ENCODE data around the gene MAPK8IP2.

MAPK8IP2 gene

DNA sequence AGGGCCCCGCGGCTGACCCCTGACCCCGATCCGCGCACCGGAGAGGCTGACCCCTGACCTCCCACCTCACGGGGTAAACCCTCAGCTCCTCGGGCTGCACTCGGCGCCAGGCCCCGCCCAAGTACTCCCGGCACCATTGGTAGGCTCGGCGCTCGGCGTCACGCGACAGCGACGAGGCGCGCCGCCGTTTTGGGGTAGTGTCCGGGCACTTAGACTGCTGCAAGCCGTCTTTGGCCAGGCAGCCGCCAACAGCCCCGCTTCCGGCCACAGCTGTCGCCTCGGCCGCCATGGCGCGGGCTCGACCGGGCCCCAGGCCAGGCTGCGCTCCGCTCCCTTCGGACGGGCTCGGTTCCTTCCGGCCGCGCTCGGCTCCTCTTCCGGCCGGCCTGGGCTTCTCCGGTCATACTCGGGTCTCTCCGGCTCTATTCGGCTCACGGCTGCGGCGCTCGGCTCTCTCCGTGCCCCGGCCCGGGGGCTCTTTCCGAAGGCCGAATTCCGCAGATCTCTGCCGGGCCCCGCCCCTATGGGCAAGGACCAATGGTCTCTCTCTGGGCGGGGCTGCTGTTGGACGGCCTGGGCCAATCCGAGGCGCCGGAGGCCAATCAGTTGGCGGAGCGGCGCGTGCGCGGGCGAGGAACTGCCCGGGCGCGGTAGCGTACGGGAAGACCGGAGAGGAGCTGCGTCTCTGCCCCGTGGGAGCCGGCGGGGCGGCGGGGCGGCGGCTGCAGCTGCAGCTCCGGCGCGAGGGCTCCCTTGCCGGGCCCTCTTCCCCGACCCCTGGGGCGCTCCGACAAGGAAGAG is 17.9 kb upstream of the MAPK8IP2 start, which contains the start of gene CHKB:
Gene CHKB, minus strand, starts transcription at position 357 of the 801 bp plus-strand sequence. Its CDS starts 68 bp downstream, at position 289.
- ATAC-seq (ENCODE audit: insufficient read depth, low read depth) (peak; percentile 92), DNase-seq (peak; percentile 99)
- Histone ChIP-seq H3K27ac (ENCODE audit: low read length) (peak within 1 kb of the TSS; percentile 100), H3K27me3 (ENCODE audit: insufficient read depth, low read length, poor library complexity) (no peaks in the 10 kb centered on the region), H3K9me3 (ENCODE audit: insufficient read depth, low read length, severe bottlenecking) (no peaks in the 10 kb centered on the region), H2AFZ (ENCODE audit: low read depth, low read length) (peak within 1 kb of the TSS; percentile 99), H4K20me1 (ENCODE audit: insufficient read depth, low read length) (peaks cover 13% of the 10 kb centered on the region; the same call in 1 of the 2 replicates), H3K36me3 (ENCODE audit: insufficient read depth, low read length) (peaks cover 36% of the 10 kb centered on the region), H3K4me1 (ENCODE audit: insufficient read depth, low read length) (peaks cover 30% of the 10 kb centered on the region), H3K4me3 (ENCODE audit: low read depth in 1 of 2, low read length in 2 of 2) (peak within 1 kb of the TSS; percentile 83 to 91), H3K9ac (ENCODE audit: low read depth, low read length) (peak within 1 kb of the TSS; percentile 100), H3K4me2 (ENCODE audit: insufficient read depth, low read length) (peak within 1 kb of the TSS; percentile 89), H3K79me2 (ENCODE audit: insufficient read depth, low read length) (peaks cover 24% of the 10 kb centered on the region)
- TF ChIP-seq EZH2 (IDR thresholded peaks at IDR 0.05; ENCODE audit: borderline replicate concordance, low read depth, low read length, severe bottlenecking), result no peak
- TF ChIP-seq, protein P1, sequence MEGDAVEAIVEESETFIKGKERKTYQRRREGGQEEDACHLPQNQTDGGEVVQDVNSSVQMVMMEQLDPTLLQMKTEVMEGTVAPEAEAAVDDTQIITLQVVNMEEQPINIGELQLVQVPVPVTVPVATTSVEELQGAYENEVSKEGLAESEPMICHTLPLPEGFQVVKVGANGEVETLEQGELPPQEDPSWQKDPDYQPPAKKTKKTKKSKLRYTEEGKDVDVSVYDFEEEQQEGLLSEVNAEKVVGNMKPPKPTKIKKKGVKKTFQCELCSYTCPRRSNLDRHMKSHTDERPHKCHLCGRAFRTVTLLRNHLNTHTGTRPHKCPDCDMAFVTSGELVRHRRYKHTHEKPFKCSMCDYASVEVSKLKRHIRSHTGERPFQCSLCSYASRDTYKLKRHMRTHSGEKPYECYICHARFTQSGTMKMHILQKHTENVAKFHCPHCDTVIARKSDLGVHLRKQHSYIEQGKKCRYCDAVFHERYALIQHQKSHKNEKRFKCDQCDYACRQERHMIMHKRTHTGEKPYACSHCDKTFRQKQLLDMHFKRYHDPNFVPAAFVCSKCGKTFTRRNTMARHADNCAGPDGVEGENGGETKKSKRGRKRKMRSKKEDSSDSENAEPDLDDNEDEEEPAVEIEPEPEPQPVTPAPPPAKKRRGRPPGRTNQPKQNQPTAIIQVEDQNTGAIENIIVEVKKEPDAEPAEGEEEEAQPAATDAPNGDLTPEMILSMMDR (IDR thresholded peaks at IDR 0.05; ENCODE audit: borderline replicate concordance, extremely low read depth, low read length, poor library complexity, severe bottlenecking), result no peak

DNA sequence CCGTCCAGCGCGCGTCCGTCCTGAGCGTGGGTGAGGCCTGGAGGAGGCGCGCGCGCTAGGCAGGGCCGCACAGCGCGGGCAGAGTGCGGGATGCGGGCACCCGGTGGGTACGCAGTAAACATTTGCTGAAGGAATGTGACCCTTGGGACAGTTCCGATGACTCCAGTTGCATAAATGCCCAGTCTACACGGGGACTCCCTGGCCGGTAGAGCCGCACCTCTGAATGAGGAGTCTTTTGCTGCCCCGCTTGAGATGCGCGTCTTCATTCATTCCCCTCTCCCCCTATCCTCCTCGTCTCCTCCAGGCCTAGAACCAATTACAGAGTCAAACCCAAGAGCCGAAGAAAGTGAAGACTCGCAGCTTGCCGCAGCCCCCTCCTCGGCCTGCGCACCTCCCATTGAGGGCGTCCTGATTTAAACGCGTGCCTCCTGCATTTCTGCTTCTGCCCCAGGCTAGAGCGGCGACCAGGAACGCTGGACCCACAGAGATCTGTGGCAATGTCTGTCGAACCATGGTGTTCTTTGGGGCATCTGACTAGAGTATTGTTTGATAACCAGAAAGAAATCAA is 17.2 kb upstream of the MAPK8IP2 start:
- peaks cover 13% of the 10 kb centered on the region; the same call in 1 of the 2 replicates for H4K20me1 ChIP-seq (ENCODE audit: insufficient read depth, low read length)
- peak overlapping the region; percentile 100 for H3K9ac ChIP-seq (ENCODE audit: low read depth, low read length)
- peak overlapping the region; percentile 73 for H3K27ac ChIP-seq (ENCODE audit: low read length)
- peak overlapping the region; percentile 74 for H2AFZ ChIP-seq (ENCODE audit: low read depth, low read length)
- H3K36me3 ChIP-seq (ENCODE audit: insufficient read depth, low read length), result peaks cover 34% of the 10 kb centered on the region
- peak; percentile 27 for ATAC-seq (ENCODE audit: insufficient read depth, low read depth)
- H3K79me2 ChIP-seq (ENCODE audit: insufficient read depth, low read length), result peaks cover 24% of the 10 kb centered on the region
- no peaks in the 10 kb centered on the region for H3K9me3 ChIP-seq (ENCODE audit: insufficient read depth, low read length, severe bottlenecking)
- H3K27me3 ChIP-seq (ENCODE audit: insufficient read depth, low read length, poor library complexity), result no peaks in the 10 kb centered on the region
- H3K4me3 ChIP-seq (ENCODE audit: low read depth in 1 of 2, low read length in 2 of 2), result peak overlapping the region; percentile 83 to 91
- peaks cover 30% of the 10 kb centered on the region for H3K4me1 ChIP-seq (ENCODE audit: insufficient read depth, low read length)
- DNase-seq, result no peak
- H3K4me2 ChIP-seq (ENCODE audit: insufficient read depth, low read length), result peak overlapping the region; percentile 89
- TF ChIP-seq, protein P1 (IDR thresholded peaks at IDR 0.05; ENCODE audit: borderline replicate concordance, extremely low read depth, low read length, poor library complexity, severe bottlenecking), result no peak
- TF ChIP-seq EZH2 (IDR thresholded peaks at IDR 0.05; ENCODE audit: borderline replicate concordance, low read depth, low read length, severe bottlenecking), result no peak

DNA sequence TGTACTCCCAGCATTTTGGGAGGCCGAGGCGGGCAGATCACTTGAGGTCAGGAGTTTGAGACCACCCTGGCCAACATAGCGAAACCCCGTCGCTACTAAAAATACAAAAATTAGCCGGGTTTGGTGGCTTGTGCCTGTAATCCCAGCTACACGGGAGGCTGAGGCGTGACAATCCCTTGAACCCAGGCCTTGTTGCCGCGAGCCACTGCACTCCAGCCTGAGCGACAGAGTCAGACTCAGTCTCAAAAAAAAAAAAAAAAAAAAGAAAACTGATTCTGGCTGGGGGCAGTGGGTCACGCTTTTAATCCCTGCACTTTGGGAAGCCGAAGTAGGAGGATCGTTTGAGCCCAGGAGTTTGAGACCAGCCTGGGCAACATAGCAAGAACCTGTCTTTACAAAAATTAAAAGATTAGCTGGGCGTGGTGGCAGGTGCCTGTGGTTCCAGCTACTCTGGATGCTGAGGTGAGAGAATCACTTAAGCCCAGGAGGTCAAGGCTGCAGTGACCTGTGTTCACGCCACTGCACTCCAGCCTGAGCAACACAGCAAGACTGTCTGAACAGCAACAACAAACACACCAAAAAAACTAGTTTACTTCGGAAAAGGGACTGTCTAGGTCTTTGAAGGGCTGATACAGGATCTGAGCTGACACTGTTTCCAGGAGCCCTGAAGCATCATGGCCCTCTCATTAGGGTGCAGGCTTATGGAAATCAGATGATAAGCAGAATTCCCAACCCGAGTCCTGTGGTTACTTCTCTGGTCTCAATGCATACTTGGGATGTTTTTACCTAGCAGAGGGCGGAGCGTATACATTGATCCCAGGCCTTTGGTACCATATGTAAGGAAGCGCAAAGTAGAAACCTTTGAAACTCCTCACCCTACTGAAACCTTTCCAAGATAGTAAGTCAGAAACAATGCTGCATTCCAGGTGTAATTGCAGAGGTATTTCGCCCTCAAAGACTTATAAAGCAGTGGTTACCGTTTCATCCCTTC is 16.2 kb upstream of the MAPK8IP2 start:
- Histone ChIP-seq H3K4me3 (ENCODE audit: low read depth in 1 of 2, low read length in 2 of 2) (peak overlapping the region in 1 of 2 experiments; percentile 91; a peak in 2 of 4 replicates), H4K20me1 (ENCODE audit: insufficient read depth, low read length) (peaks cover 13% of the 10 kb centered on the region; the same call in 1 of the 2 replicates), H3K79me2 (ENCODE audit: insufficient read depth, low read length) (peaks cover 24% of the 10 kb centered on the region), H3K27me3 (ENCODE audit: insufficient read depth, low read length, poor library complexity) (no peaks in the 10 kb centered on the region), H3K36me3 (ENCODE audit: insufficient read depth, low read length) (peaks cover 24% of the 10 kb centered on the region), H3K4me1 (ENCODE audit: insufficient read depth, low read length) (peaks cover 30% of the 10 kb centered on the region), H2AFZ (ENCODE audit: low read depth, low read length) (no peak overlapping the region), H3K27ac (ENCODE audit: low read length) (no peak overlapping the region), H3K9ac (ENCODE audit: low read depth, low read length) (peak overlapping the region; percentile 100), H3K4me2 (ENCODE audit: insufficient read depth, low read length) (peak overlapping the region; percentile 89), H3K9me3 (ENCODE audit: insufficient read depth, low read length, severe bottlenecking) (no peaks in the 10 kb centered on the region)
- ATAC-seq (ENCODE audit: insufficient read depth, low read depth) (no peak), DNase-seq (no peak)
- TF ChIP-seq, protein P1 (IDR thresholded peaks at IDR 0.05; ENCODE audit: borderline replicate concordance, extremely low read depth, low read length, poor library complexity, severe bottlenecking), result no peak
- no peak for TF ChIP-seq EZH2 (IDR thresholded peaks at IDR 0.05; ENCODE audit: borderline replicate concordance, low read depth, low read length, severe bottlenecking)

All from DND-41 (cell line).